ENCODE data around the gene INPP5D.
"Not testable (repeated sequence)": the region's sequence is repeated elsewhere in the genome, so short reads cannot be mapped to it uniquely, and the experiment has no call there.

Gene INPP5D

GRCh38 chr2:233053928-233054784 is 6.0 kb upstream of the INPP5D start:
- DNase-seq (ENCODE audit: low read depth in 2 of 2): peak; percentile 71 to 72

GRCh38 chr2:233055362-233055761 is 4.8 kb upstream of the INPP5D start:
- no peak for DNase-seq (ENCODE audit: low read depth in 2 of 2)

- DNase-seq (ENCODE audit: low read depth in 2 of 2): no peak
Measured at GRCh38 chr2:233056961-233057605, 3.1 kb upstream of the INPP5D start.

- DNase-seq (ENCODE audit: low read depth in 2 of 2): no peak
Measured at GRCh38 chr2:233058717-233059546, 1.2 kb upstream of the INPP5D start.

GRCh38 chr2:233059547-233059796 is 670 bp upstream of the INPP5D start:
- DNase-seq (ENCODE audit: low read depth in 2 of 2): no peak

GRCh38 chr2:233060501-233060979 is 398 bp downstream of the INPP5D start:
- DNase-seq (ENCODE audit: low read depth in 2 of 2): no peak

GRCh38 chr2:233060980-233061590 is 943 bp downstream of the INPP5D start:
- DNase-seq (ENCODE audit: low read depth in 2 of 2): no peak

- DNase-seq (ENCODE audit: low read depth in 2 of 2): no peak
Measured at GRCh38 chr2:233061591-233062450, 1.7 kb downstream of the INPP5D start.

GRCh38 chr2:233062451-233062850 is 2.3 kb downstream of the INPP5D start:
- no peak for DNase-seq (ENCODE audit: low read depth in 2 of 2)

GRCh38 chr2:233062946-233063268 is 2.8 kb downstream of the INPP5D start:
- DNase-seq (ENCODE audit: low read depth in 2 of 2): no peak

- DNase-seq (ENCODE audit: low read depth in 2 of 2): no peak
Measured at GRCh38 chr2:233063269-233063975, 3.3 kb downstream of the INPP5D start.

- no peak for DNase-seq (ENCODE audit: low read depth in 2 of 2)
Measured at GRCh38 chr2:233063976-233064411, 3.9 kb downstream of the INPP5D start.

- no peak for DNase-seq (ENCODE audit: low read depth in 2 of 2)
Measured at GRCh38 chr2:233064530-233065199, 4.5 kb downstream of the INPP5D start.

- DNase-seq (ENCODE audit: low read depth in 2 of 2): not testable (repeated sequence)
Measured at GRCh38 chr2:233065200-233065589, 5.1 kb downstream of the INPP5D start.

GRCh38 chr2:233065954-233066470 is 5.9 kb downstream of the INPP5D start:
- no peak for DNase-seq (ENCODE audit: low read depth in 2 of 2)

GRCh38 chr2:233068762-233069418 is 8.7 kb downstream of the INPP5D start:
- DNase-seq (ENCODE audit: low read depth in 2 of 2): no peak

GRCh38 chr2:233072838-233073237 is 12.7 kb downstream of the INPP5D start:
- no peak for DNase-seq (ENCODE audit: low read depth in 2 of 2)

- no peak for DNase-seq (ENCODE audit: low read depth in 2 of 2)
Measured at GRCh38 chr2:233074106-233074505, 14.0 kb downstream of the INPP5D start.

Data from stimulated activated CD8-positive, alpha-beta memory T cell treated with anti-CD3 and anti-CD28 coated beads, Interleukin-2, amount 100 ng/mL, for 48 hours (primary cell).